ENCODE results near the gene EXO1. TPM values are rescaled to one million over a fixed set of nuclear protein-coding genes. Genes with fewer than 3 reads are reported as not detected.

The EXO1 gene
- total RNA-seq, 1 donor from 2014 or later = 3.8 TPM

GRCh38 chr1:241916196-241916595 lies 68.2 kb downstream of the EXO1 start:
- Mint-ChIP-seq H3K4me3 (ENCODE audit: unreplicated experiment) (no peak overlapping the region), H3K27ac (ENCODE audit: unreplicated experiment) (no peak overlapping the region), H3K4me1 (ENCODE audit: low read depth) (peaks cover 6% of the 10 kb centered on the region), H3K27me3 (ENCODE audit: low read depth) (no peaks in the 10 kb centered on the region), H3K9me3 (ENCODE audit: low read depth) (no peaks in the 10 kb centered on the region), H3K36me3 (ENCODE audit: low read depth) (no peaks in the 10 kb centered on the region)
- DNase-seq (ENCODE audit: low spot score) = no peak
- TF ChIP-seq, protein P1, sequence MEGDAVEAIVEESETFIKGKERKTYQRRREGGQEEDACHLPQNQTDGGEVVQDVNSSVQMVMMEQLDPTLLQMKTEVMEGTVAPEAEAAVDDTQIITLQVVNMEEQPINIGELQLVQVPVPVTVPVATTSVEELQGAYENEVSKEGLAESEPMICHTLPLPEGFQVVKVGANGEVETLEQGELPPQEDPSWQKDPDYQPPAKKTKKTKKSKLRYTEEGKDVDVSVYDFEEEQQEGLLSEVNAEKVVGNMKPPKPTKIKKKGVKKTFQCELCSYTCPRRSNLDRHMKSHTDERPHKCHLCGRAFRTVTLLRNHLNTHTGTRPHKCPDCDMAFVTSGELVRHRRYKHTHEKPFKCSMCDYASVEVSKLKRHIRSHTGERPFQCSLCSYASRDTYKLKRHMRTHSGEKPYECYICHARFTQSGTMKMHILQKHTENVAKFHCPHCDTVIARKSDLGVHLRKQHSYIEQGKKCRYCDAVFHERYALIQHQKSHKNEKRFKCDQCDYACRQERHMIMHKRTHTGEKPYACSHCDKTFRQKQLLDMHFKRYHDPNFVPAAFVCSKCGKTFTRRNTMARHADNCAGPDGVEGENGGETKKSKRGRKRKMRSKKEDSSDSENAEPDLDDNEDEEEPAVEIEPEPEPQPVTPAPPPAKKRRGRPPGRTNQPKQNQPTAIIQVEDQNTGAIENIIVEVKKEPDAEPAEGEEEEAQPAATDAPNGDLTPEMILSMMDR (IDR thresholded peaks at IDR 0.05) = no peak

GRCh38 chr1:241917487-241917886 lies 69.5 kb downstream of the EXO1 start:
- no peak for DNase-seq (ENCODE audit: low spot score)
- Mint-ChIP-seq H3K36me3 (ENCODE audit: low read depth) (no peaks in the 10 kb centered on the region), H3K4me1 (ENCODE audit: low read depth) (peaks cover 6% of the 10 kb centered on the region), H3K27ac (ENCODE audit: unreplicated experiment) (no peak overlapping the region), H3K9me3 (ENCODE audit: low read depth) (no peaks in the 10 kb centered on the region), H3K4me3 (ENCODE audit: unreplicated experiment) (no peak overlapping the region), H3K27me3 (ENCODE audit: low read depth) (no peaks in the 10 kb centered on the region)
- TF ChIP-seq, protein P1 (IDR thresholded peaks at IDR 0.05) = no peak

- H3K27ac Mint-ChIP-seq (ENCODE audit: unreplicated experiment) = peak overlapping the region; percentile 80
- H3K36me3 Mint-ChIP-seq (ENCODE audit: low read depth) = no peaks in the 10 kb centered on the region
- H3K27me3 Mint-ChIP-seq (ENCODE audit: low read depth) = no peaks in the 10 kb centered on the region
- H3K9me3 Mint-ChIP-seq (ENCODE audit: low read depth) = no peaks in the 10 kb centered on the region
- TF ChIP-seq, protein P1 (IDR thresholded peaks at IDR 0.05) = no peak
- DNase-seq (ENCODE audit: low spot score) = no peak
- peaks cover 6% of the 10 kb centered on the region for H3K4me1 Mint-ChIP-seq (ENCODE audit: low read depth)
- H3K4me3 Mint-ChIP-seq (ENCODE audit: unreplicated experiment) = no peak overlapping the region
Observed at GRCh38 chr1:241918879-241919278, 70.9 kb downstream of the EXO1 start.

GRCh38 chr1:241924080-241924808 lies 76.2 kb downstream of the EXO1 start:
- H3K27me3 Mint-ChIP-seq (ENCODE audit: low read depth) = no peaks in the 10 kb centered on the region
- DNase-seq (ENCODE audit: low spot score) = no peak
- TF ChIP-seq, protein P1 (IDR thresholded peaks at IDR 0.05) = no peak
- H3K9me3 Mint-ChIP-seq (ENCODE audit: low read depth) = no peaks in the 10 kb centered on the region
- H3K27ac Mint-ChIP-seq (ENCODE audit: unreplicated experiment) = no peak overlapping the region
- no peak overlapping the region for H3K4me3 Mint-ChIP-seq (ENCODE audit: unreplicated experiment)
- no peaks in the 10 kb centered on the region for H3K4me1 Mint-ChIP-seq (ENCODE audit: low read depth)
- no peaks in the 10 kb centered on the region for H3K36me3 Mint-ChIP-seq (ENCODE audit: low read depth)

GRCh38 chr1:241926141-241926540 lies 78.1 kb downstream of the EXO1 start:
- TF ChIP-seq, protein P1 (IDR thresholded peaks at IDR 0.05) = no peak
- Mint-ChIP-seq H3K27ac (ENCODE audit: unreplicated experiment) (no peak overlapping the region), H3K4me3 (ENCODE audit: unreplicated experiment) (no peak overlapping the region), H3K9me3 (ENCODE audit: low read depth) (no peaks in the 10 kb centered on the region), H3K27me3 (ENCODE audit: low read depth) (no peaks in the 10 kb centered on the region), H3K36me3 (ENCODE audit: low read depth) (no peaks in the 10 kb centered on the region), H3K4me1 (ENCODE audit: low read depth) (no peaks in the 10 kb centered on the region)
- no peak for DNase-seq (ENCODE audit: low spot score)
